ENCODE data around the gene MANEA.

MANEA gene

DNA sequence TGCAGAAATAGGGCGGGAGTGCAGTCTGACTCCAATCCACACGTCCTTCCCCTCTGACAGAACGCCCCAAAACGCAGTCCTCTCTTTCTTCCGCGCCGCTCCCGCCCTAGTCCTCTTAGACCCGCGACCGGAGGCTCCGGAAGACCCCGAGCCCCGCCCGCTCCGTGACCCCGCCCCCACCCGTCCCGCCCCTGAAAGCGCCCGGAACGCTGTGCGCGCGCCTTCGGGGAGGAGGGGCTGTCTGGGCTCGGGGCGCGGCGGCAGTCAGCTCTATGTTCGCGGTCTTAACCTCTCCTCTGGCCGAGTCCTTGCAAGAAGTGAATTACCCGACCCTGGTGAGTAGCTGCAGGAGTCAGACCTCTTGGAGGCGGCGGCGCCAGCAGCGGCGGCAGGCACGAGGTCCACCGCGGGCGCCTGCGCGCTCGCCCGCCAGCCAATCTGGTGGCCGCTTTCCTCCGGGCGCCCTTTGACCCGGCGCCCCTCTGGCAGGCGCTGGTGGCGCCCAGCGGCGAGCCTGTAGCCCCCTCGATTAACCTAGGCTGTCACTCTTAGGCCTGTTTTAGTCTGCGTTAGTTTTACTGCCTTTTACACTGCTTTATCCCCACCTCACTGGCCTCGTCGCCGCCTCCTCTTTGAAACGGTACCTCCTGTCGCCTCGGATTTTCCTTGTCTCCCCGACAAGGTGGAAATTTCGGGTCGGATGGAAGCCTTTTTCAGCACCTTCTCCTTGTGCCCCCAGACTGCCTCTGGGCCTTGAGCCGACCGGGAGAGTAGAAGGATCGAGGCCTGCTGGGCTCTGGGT, at the start of gene MANEA:
Gene MANEA, plus strand, starts transcription at position 232 of the 802 bp plus-strand sequence. CDS start 8,905 bp downstream, outside the sequence.
- Histone ChIP-seq H3K9ac (ENCODE audit: low read depth, low read length, poor library complexity, severe bottlenecking) (peak within 1 kb of the TSS; percentile 92), H3K27me3 (ENCODE audit: insufficient read depth, low read length, poor library complexity, severe bottlenecking) (no peaks in the 10 kb centered on the region), H3F3A (ENCODE audit: low read depth) (peaks cover 11% of the 10 kb centered on the region), H3K79me2 (ENCODE audit: insufficient read depth, low read length) (peaks cover 60% of the 10 kb centered on the region), H2AFZ (ENCODE audit: low read length) (peak within 1 kb of the TSS; percentile 98), H3K36me3 (ENCODE audit: insufficient read depth, low read length) (no peaks in the 10 kb centered on the region), H3K4me2 (ENCODE audit: low read depth, low read length, poor library complexity, severe bottlenecking) (peak within 1 kb of the TSS; percentile 79), H3K9me3 (ENCODE audit: insufficient read depth, low read depth, low read length) (no peaks in the 10 kb centered on the region), H3K4me3 (ENCODE audit: low read length, poor library complexity, severe bottlenecking) (peak within 1 kb of the TSS; percentile 92), H4K20me1 (ENCODE audit: insufficient read depth, low read length, poor library complexity, severe bottlenecking) (peaks cover 4% of the 10 kb centered on the region), H3K9me2 (replicated peaks; ENCODE audit: low read depth, low read length) (no peaks in the 10 kb centered on the region), H3K4me1 (ENCODE audit: insufficient read depth, low read length, poor library complexity, severe bottlenecking) (peaks cover 49% of the 10 kb centered on the region)
- TF ChIP-seq CTCF (conservative IDR thresholded peaks at IDR 0.05; ENCODE audit: low read length) (no peak), EZH2phosphoT487 (IDR thresholded peaks at IDR 0.05; ENCODE audit: borderline replicate concordance) (no peak)

DNA sequence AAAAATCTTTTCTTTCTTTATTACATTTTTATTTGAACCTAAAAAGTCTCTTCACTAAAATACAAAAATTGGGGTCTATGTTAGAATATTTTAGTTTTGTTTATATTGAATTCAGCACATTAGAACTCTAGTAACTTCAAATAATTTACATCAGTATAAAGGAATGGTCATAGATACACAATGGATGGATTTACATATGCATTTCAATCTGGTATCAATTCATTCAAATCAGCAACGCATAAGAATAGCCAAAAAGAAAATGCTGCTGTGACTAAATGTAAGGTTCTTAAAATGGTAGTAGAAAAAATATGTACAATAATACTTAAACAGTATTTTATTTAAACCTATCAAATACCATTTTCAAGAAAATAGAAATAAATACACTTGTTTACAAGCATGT, 47.6 kb upstream of the MANEA start:
- H3K4me3 ChIP-seq (ENCODE audit: low read length, poor library complexity, severe bottlenecking): no peak overlapping the region
- no peak overlapping the region for H3K4me2 ChIP-seq (ENCODE audit: low read depth, low read length, poor library complexity, severe bottlenecking)
- TF ChIP-seq CTCF (conservative IDR thresholded peaks at IDR 0.05; ENCODE audit: low read length): no peak
- no peak for TF ChIP-seq EZH2phosphoT487 (IDR thresholded peaks at IDR 0.05; ENCODE audit: borderline replicate concordance)
- no peaks in the 10 kb centered on the region for H3K36me3 ChIP-seq (ENCODE audit: insufficient read depth, low read length)
- H4K20me1 ChIP-seq (ENCODE audit: insufficient read depth, low read length, poor library complexity, severe bottlenecking): no peaks in the 10 kb centered on the region
- H3K9me2 ChIP-seq (replicated peaks; ENCODE audit: low read depth, low read length): no peaks in the 10 kb centered on the region
- no peaks in the 10 kb centered on the region for H3K9me3 ChIP-seq (ENCODE audit: insufficient read depth, low read depth, low read length)
- no peak overlapping the region for H3K9ac ChIP-seq (ENCODE audit: low read depth, low read length, poor library complexity, severe bottlenecking)
- no peaks in the 10 kb centered on the region for H3K79me2 ChIP-seq (ENCODE audit: insufficient read depth, low read length)
- no peak overlapping the region for H2AFZ ChIP-seq (ENCODE audit: low read length)
- H3K27me3 ChIP-seq (ENCODE audit: insufficient read depth, low read length, poor library complexity, severe bottlenecking): no peaks in the 10 kb centered on the region
- H3F3A ChIP-seq (ENCODE audit: low read depth): no peaks in the 10 kb centered on the region
- no peaks in the 10 kb centered on the region for H3K4me1 ChIP-seq (ENCODE audit: insufficient read depth, low read length, poor library complexity, severe bottlenecking)

- H3F3A ChIP-seq (ENCODE audit: low read depth): no peaks in the 10 kb centered on the region
- H3K4me1 ChIP-seq (ENCODE audit: insufficient read depth, low read length, poor library complexity, severe bottlenecking): no peaks in the 10 kb centered on the region
- no peaks in the 10 kb centered on the region for H3K9me3 ChIP-seq (ENCODE audit: insufficient read depth, low read depth, low read length)
- no peak overlapping the region for H2AFZ ChIP-seq (ENCODE audit: low read length)
- H3K4me2 ChIP-seq (ENCODE audit: low read depth, low read length, poor library complexity, severe bottlenecking): no peak overlapping the region
- TF ChIP-seq EZH2phosphoT487 (IDR thresholded peaks at IDR 0.05; ENCODE audit: borderline replicate concordance) (no peak), CTCF (conservative IDR thresholded peaks at IDR 0.05; ENCODE audit: low read length) (no peak)
- H3K27me3 ChIP-seq (ENCODE audit: insufficient read depth, low read length, poor library complexity, severe bottlenecking): no peaks in the 10 kb centered on the region
- H3K79me2 ChIP-seq (ENCODE audit: insufficient read depth, low read length): no peaks in the 10 kb centered on the region
- no peaks in the 10 kb centered on the region for H3K9me2 ChIP-seq (replicated peaks; ENCODE audit: low read depth, low read length)
- H4K20me1 ChIP-seq (ENCODE audit: insufficient read depth, low read length, poor library complexity, severe bottlenecking): no peaks in the 10 kb centered on the region
- no peak overlapping the region for H3K9ac ChIP-seq (ENCODE audit: low read depth, low read length, poor library complexity, severe bottlenecking)
- H3K36me3 ChIP-seq (ENCODE audit: insufficient read depth, low read length): no peaks in the 10 kb centered on the region
- H3K4me3 ChIP-seq (ENCODE audit: low read length, poor library complexity, severe bottlenecking): no peak overlapping the region
Observed at GRCh38 chr6:95530176-95530819, 47.0 kb upstream of the MANEA start.
